H1 (cell line): ENCODE results near the gene FGGY.

Experiments used
- GABPA ChIP-seq: IDR thresholded peaks from 2 replicates; pipeline ENCODE4 v1.6.1; 2011; ENCODE audit warnings: mild to moderate bottlenecking, low read length, moderate library complexity, borderline replicate concordance; ENCODE audit not compliant: insufficient read depth
- MAFK ChIP-seq: IDR thresholded peaks from 2 replicates; pipeline ENCODE4 v1.6.1; 2012; ENCODE audit warnings: low read depth, mild to moderate bottlenecking, improper control_type of control experiment, low read length
- SUZ12 ChIP-seq: fragments of 200-600 bp; sonication (generic); IDR thresholded peaks from 2 replicates; pipeline ENCODE4 v1.6.1; 2012; ENCODE audit warnings: mild to moderate bottlenecking, inconsistent platforms, low read length, moderate library complexity, mixed read lengths

- TF ChIP-seq GABPA (no peak), SUZ12 (no peak), MAFK (no peak)
Observed at GRCh38 chr1:59670662-59671061, 373.8 kb downstream of the FGGY start.
